ENCODE measurements around the gene CTSF.
A peak's percentile ranks its signal among the peaks of the same experiment; 100 is the strongest.
"Not testable (repeated sequence)": the region's sequence is repeated elsewhere in the genome, so short reads cannot be mapped to it uniquely, and the experiment has no call there.

Gene CTSF

DNA sequence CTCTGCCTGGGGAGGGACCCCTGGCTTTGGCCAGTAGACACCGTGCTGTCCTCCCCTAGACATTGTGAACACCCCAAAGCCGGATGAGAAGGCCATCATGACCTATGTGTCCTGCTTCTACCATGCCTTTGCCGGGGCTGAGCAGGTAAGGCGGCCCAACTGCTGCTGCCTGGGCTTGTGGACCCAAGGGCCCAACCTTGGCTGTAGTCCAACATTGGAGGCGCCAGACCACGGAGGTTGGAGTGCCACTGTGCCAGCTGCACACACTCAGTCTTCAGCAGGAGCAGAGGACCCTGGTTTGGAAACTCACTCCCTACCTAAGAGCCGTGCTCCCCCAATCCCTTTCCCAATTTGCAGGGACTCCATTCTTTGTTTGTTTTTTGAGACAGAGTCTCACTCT is 12.3 kb downstream of the CTSF start:
- DNase-seq = no peak

DNA sequence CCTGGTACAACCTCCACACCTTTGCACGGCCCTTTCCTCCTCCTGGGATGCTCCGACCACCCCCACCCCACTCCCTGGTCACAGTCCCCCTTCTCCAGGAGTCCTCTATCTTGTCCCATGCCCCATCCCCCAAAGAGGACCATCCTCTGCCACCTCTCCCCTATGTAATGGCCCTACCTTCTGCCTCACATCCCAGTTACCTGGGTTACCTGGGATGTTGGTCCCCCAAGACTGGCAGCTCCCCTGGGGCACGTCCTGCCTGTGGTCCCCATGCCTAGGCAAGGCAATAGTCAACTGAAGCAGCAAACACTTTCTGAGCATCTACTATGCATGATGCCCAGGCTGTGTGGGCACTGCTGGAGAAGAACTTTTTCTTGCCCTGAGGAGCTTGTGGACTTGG is 13.0 kb downstream of the CTSF start:
- no peak for DNase-seq

DNA sequence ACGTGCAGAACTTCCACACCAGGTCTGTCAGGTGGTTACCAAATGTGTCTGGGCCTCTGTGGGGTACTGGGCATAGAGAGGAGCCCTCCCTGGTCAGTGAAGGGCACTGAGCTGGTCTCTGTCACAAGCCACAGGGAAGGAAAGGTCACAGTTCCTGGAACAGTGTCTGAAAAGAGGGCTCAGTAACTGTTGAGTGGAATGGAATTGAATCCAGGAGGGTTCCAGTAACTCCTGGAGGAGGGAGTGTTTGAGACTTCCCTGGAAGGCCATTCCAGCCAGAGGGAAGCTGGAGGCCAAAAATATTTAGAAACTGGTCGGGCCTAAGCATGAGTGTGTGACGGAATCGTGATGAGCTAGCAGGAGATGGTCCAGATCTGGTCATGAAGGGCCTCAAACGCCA is 13.8 kb downstream of the CTSF start:
- DNase-seq = no peak

DNA sequence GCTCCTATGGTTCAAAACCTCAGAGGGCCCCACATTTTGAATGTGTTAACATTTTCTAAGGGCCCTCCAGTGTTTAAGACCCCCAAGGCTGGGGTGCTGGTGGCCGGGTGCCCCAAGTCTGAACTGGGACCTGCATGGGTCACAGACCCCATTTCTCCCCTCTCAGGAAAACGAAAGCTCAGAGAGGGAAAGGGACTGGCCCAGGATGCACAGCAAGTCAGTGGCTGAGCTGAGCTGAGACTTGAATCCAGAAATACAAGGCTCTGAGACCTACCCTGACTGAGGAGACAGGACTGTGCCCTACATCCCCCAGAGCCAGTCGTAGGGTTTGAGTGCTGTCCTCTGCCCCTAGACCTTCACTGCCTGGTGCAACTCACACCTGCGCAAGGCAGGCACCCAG is 17.5 kb downstream of the CTSF start:
- no peak for DNase-seq

DNA sequence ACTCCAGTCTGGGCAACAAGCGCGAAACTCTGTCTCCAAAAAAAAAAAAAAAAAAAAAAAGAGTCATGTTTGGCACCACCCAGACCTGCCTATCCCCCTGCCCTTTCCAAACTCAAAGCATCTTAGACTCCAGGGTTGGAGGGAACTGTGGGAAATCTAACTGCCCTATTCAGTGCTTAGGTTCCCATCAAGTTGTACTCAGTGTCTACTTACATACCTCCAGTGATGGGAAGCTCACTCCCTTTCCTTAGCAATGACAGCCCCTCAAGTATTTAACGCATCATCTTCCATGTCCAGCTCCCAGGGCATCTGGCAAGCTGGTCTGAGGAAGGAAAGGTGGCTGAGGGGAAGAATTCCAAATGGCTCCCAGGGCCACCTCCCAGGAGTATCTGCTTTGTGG is 18.7 kb downstream of the CTSF start:
- no peak for DNase-seq

DNA sequence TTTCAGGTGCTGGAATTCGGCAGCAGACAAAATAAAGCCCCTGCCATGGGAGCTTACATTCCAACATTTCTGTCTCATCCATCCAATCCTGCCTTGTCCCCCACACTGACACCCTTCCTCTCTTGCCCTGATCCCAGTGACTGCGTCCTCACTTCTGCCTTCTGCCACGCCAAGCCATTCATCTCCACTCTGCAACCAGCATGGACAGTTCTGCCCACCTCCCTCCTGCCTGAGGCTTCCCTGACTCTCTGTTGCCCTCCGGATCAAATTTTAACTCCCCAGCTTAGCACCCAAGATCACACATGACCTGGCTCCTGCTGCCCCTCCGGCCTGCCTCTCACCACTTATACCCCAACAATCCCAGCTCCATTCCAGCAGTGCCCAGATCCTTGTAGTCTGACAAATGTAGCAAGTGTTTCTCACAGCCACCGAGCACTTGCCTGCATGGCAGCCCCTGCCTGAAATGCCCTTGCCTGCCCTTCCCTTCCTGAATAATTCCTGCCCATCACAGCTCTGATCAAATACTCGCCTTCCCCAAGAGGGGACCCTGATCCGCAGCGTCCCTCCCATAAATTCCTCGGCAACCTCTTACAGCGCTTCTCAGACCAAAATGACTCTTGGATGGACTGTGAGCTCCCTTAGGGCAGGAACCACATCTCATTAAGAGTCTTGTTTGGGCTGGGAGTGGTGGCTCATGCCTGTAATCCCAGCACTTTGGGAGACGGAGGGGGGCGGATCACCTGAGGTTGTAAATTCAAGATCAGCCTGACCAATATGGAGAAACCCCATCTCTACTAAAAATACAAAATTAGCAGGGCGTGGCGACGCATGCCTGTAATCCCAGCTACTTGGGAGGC is 19.4 kb downstream of the CTSF start:
- no peak for DNase-seq

DNA sequence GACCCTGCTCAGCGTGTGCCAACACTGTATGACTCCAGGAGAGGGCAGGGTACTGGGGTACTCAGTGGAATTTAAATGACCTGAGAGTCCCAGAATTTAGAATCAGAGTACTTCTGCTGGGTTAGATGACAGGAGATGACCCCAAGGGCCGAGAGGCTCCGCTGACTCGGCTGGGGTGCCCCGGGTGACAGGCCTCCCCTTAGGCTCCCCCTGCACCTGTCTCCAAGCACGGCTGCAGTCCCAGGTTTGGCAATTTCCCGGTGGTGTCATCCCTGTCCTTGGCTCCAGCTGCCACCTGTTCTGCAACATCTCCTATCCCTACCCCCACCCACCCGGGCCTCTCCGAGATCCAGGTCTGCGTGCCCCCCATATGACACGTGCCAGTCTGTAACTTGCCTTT is 20.4 kb downstream of the CTSF start:
- DNase-seq = no peak

DNA sequence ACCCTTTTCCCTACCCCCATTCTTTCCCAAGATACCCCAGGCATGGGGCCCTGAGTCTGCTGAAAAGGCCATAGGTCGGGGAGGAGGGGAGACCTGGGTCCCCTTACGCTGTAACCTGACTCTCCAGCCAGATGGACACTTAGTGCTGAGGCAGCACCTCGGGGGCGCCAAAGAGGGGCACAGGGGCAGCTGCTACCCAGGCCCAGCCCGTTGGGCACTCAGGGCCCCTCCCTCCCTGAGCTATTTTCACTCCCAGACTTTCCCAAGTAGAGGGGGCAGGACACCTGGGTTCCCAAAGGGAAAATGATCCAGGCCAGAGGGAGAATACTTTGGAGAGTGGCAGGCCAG is 20.8 kb downstream of the CTSF start:
- DNase-seq = no peak

DNA sequence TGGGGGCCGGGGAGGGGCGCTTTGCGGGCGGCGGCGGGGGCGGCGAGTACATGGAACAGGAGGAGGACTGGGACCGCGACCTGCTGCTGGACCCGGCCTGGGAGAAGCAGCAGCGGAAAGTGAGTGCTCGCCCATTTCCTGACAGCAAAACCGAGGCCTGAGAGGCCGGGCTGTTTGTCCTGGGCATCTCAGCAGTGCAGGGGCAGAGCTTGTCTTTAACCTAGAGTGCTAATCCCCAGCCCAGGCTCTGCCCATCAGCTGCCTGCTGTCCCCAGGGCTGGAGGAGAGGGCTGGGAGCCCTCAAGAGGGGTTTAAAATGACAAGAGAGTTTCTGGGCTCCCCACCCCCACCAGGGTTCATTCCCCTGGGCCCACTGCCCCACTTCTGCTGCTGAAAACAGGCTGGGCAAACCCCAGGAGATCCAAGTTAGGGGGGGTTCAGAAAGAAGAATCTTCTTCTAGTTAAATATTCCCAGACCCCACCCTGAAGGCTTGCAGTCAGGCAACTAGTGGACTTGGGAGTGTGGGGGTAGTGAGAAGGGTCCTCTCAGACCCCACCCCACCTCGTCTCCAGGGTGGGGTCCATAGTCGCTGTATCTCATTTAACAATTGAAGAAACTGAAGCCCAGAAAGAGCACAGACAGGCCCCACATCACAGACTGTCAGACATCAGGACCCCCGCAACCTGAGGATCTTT is 21.3 kb downstream of the CTSF start:
- DNase-seq = no peak

DNA sequence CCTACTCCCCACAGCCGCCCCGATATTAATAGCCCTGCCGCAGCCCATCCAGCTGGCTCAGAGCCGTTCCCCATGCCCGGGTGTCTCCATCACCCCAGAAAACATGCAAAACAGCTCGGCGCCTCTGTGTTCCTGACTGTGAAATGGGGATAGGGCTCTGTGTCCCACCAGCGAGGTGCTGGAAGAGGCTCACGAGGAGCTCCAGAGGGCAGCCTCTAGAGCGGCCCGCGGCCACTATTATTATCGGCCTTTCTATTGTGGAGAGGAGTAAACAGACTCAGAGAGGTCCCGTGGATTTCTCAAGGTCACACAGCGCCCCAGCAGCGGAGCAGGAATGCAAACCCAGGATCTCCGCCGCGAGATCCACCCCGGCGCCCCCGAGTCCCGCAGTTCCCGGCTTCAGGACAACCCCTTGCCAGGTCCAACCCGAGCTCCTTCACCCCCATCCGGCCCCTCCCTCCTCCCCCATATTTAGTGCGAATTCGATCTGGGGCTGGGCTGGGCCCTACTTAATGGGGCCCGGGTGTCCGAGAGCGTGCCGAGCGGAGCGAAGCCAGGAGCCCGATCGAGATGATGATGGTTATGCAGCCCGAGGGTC is 21.9 kb downstream of the CTSF start, which contains the start of gene ACTN3:
Gene ACTN3, plus strand, starts transcription at position 536 of the 598 bp plus-strand sequence. Its CDS starts 35 bp downstream, at position 571.
- no peak for DNase-seq

DNA sequence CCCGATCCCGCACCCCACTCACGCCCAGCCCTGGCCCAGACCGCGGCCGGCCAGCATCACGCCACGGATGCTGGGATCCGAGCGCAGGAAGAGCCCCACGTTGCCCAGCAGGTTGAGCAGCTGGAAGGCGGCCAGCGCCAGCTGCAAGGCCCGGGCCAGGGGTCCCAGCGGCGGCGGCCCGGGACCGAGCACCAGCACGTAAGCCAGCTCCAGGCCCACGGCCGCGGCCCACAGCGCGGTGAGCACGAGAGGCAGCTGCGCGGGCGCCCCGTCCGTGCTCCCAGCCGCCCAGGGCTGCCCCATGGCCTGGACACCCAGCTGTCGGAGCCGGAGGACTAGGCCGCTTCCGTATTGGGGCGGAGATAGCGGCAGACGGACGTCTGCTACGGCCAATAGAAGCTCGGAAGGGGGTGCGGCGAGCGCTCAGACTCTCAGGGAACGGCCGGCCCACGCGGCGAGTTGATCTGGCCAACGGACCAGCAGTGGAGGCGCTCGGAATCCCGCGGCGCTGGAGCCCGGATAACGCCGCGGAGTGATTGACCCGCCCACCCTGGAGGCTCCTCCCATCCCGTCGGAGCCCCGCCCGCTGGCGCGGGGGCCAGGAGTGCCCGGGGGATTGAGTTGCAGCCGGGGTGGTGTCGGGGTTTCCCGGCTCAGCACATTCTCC is 22.6 kb downstream of the CTSF start, which contains the start of gene ZDHHC24:
Gene ZDHHC24, minus strand, starts transcription at position 348 of the 667 bp plus-strand sequence. Its CDS starts 45 bp downstream, at position 303.
- peak; percentile 96 for DNase-seq

DNA sequence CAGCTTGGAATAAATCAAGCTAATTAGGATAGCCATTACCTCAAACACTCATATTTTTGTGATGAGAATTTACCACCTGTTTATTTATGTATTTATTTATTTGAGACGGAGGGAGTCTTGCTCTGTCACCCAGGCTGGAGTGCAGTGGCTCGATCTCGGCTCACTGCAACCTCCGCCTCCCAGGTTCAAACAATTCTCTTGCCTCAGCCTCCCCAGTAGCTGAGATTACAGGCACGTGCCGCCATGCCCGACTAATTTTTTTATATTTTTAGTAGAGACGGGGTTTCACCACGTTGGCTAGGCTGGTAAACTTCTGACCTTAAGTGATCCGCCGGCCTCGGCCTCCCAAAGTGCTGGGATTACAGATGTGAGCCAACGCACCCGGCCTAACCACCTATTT is 23.5 kb downstream of the CTSF start:
- not testable (repeated sequence) for DNase-seq

DNA sequence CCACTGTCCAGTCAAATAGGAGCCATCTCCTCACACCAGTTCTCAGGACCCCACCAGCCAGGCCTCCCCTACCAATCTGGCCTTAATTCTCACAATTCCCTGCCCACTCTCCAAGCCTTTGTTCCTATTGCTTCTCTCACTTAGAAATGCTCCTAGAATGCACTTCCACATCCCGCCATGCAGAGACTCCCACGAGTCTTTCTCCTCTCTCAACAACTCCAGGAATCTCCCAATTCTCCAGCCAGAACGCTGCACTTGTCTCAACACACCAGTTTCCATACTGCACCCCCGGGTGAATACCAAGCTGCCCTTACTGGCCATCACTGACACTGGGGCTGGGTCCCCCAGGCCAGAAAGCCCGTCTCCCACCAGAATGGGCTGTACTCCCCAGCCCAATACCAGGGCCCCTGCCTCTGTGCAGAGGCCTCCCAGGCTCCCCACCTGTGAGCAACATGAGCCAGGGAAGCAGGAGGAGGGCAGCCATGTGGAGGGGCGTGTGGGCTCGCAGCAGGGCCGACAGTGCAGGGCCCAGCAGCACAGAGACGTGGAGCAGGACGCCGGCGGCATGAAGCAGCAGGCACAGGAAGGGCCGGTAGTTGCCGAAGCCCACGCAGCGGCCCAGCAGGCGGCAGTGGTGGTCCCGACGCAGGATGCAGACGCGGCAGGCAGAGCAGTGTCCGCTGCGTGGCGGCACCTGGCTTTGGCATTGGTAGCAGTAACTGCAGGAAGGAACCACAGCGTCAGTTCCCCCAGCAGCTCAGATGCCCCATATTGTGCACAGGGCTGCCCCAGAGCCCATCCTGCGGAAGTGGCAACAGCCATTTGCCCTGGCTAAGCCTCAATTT is 24.9 kb downstream of the CTSF start:
- DNase-seq = peak in 1 of 2 donors; percentile 12

DNA sequence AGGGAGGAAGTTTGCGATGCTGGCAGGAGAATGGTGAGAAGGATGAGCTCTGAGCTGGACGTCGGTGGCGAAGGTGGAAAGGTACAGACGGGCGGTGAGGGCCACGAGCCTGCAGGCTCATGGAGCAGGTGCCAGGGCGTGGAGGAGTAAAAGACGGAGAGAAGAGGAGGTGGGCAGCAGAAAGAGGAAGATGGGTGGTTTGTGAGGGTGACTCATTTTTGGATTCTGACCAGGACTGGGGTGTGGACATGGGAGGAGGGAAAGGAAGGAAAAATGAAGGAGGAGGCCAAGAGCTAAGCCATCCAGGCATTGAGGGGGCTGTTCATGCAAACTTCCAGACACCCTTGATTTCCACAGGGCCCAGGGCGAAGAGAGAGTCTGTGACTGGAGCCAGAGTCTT is 26.0 kb downstream of the CTSF start:
- no peak for DNase-seq

DNA sequence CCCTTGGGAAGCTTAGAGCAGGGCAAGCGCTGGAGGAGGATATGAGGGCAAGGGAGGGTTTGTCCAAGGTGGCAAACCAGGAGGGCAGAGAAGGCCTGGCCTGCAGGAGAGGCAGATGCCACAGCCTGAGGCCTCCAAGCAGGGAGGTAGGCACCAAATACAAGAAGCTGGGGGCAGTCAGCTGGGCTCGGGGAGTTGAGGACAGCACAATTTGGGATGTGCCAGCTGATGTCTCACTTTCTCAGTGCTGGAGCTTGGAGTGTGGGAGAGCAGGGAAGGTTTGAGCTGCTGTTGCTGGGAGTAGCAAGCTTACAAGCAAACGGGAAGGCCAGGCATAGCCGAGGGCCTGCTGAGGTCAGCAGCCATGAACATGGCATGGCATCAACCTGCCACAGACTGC is 26.5 kb downstream of the CTSF start:
- DNase-seq = no peak

DNA sequence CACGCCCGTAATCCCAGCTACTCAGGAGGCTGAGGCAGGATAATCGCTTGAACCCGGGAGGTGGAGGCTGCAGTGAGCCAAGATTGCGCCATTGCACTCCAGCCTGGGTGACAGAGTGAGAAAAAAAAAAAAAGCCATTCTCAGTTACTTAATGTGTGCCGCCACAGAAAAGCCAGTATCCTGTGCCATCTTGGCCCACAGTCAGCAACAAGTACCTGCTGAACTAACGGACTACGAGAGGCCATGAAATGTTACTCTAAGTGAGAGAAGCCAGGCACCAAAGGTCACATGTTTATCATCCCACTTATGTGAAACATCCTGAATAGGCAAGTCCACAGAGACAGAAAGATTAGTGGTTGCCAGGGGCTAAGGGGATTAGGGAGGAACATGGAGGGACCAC is 27.8 kb downstream of the CTSF start:
- DNase-seq = not testable (repeated sequence)

DNA sequence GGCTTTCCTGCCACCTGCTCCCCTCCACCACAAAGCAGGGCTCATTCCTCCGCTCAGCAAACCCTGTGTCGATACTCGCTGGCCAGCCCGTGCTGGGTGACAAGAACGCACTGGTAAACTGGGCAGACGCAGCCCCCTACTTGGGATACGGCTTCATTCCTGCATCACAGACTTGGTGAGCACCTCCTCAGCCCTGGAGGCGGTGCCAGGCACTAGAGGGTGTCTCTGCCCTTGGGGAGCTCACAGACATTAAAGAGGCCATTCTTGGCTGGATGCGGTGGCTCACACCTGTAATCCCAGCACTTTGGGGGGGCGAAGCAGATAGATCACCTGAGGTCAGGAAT is 28.6 kb downstream of the CTSF start:
- DNase-seq = no peak

DNA sequence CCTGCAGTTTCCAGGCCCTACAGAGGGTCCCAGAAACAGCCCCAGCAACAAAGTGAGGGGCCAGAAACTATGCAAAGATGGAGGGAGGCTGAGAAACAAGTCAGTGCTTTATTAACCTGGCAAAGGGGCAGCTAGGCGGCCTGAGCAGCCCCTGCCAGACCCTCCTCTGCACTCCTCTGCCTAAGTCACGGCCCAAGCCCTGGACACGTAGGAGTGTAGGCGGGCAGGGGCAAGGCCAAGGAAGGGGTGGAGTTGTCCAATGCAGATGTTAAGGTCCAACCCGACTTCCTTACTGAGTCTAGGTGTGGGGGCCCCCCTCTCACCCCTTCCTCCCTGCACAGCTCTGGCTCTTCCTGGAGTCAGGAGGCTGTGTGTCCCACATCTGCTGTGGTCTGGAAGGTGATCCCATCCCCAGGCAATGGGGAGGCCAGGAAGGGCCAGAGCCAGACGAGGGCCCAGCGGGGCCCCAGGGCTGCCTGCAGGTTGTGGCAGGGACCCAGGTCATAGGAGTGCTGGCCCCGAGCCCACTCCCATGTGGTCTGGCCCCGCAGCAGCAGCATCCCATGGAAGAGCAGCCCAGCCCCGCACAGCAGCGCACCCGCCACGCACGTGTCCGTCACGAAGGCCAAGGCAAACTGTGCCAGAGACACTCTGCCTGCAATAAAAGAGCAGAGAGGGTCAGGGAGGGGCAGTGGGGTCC is 29.1 kb downstream of the CTSF start:
- no peak for DNase-seq

DNA sequence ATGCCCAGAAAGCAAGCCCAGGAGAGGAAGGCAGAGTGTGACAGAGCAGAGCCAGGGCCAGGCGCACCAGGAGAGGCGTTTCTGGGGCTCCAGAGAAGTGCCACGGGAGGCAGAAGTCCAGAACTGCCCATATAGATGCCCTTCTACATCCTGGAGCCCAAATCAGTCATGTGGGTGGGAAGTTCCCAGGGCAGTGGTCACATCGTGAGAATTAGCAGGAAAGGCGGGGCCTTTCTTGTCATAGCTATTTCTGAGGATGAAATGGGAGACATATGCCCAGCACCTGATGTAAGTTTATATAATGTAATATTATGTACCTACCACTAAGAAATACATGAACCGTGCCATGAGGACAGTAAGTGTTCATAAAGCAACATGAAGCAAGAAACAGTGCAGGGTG is 35.6 kb downstream of the CTSF start:
- no peak for DNase-seq

DNA sequence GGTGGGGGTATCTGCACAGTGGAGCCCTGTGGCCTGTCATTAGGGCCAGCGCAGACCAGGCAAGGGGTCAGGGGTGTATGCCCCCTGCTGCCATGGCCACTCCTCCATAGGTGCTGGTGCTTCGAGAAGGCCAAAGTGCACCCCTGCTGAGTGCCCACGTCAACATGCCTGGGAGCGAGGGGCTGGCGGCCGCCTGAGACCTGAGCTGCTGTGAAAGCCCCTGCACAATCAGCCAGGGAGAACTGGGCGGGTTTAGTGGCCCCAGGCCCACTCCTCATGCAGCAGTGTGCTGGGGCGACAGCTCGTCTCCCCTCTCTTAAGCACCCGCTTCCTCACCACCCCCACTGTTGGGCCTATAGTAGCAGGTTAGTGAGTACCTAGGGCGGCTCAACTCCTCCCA is 36.6 kb downstream of the CTSF start:
- no peak for DNase-seq

DNA sequence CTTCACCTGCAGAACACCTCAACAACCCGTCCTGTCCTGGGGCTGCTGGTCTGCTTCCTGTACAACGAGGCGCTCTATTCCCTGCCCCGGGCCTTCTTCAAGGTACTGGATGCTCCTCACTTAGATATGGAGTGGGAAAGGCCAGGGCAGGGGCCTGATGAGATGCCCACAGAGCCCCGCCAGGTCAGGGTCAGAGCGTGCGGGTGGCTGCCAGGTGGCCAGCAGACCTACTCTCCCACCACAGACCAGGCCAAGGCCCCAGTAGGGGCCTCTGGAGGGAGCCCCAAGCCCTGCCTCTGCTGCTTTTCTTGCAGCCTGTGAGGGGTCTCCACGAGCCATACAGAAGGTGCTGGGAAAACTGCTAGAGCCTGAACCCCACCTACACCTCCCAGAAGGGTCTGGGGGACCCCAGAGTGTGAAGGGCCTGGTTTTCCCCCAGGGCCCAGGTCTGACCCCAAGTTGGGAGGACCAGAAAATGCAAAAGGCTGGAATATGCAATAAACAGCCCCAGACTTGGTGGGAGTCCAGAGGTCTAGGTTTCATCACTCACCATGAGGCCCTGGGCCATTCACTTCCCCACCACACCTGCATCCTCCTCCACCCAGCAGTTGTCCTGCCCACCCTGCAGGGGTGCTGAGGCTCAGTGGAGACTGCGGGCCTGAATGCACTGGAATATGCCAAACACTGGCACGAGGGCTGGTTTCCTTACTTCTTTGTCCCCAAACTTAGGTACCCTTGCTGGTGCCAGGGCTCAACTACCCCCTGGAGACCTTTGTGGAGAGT is 37.3 kb downstream of the CTSF start:
- DNase-seq = no peak

All from hippocampal formation (tissue), 2 donors.